Measurements from ENCODE around the gene UGT1A8. TPM values are rescaled to one million over a fixed set of nuclear protein-coding genes. Genes with fewer than 3 reads are reported as not detected.

The UGT1A8 gene
- total and polyA plus RNA-seq, 2 experiments from 2014 or later, result 0.45 TPM; not detected in 1

DNA sequence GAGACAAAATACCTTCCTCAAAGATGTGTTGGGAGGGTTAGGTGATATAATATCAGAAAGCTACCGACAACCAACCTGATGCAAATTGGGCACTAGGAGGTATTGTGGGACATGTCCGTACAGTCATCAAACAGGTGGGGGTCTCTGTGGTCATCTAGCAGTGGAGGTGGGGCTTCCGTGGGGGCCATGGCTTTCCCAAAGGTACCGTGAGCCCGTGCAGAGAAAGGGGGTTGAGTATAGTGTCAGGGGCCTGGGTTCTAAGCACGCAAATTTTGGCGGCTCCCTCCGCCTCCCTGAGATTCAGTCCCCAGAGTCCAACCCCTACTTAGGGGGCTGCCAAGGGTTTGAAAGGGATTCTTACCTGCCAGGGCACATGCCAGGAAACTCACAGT is 204.3 kb downstream of the UGT1A8 start:
- H3K9me3 Mint-ChIP-seq, result peaks cover 3% of the 10 kb centered on the region; the same call in 1 of the 3 replicates
- no peaks in the 10 kb centered on the region for H3K36me3 ChIP-seq (ENCODE audit: insufficient read depth)
- H3K4me3 ChIP-seq, result no peak overlapping the region
- H3K36me3 Mint-ChIP-seq (ENCODE audit: low read depth), result no peaks in the 10 kb centered on the region
- no peak overlapping the region for H3K27ac ChIP-seq (ENCODE audit: low read depth)
- ATAC-seq (no peak), DNase-seq (ENCODE audit: low spot score) (no peak)
- H3K4me3 Mint-ChIP-seq, result no peak overlapping the region
- no peaks in the 10 kb centered on the region for H3K4me1 ChIP-seq (ENCODE audit: insufficient read depth)
- H3F3A ChIP-seq (replicated peaks; ENCODE audit: low read depth), result no peaks in the 10 kb centered on the region
- TF ChIP-seq POLR2AphosphoS5 (IDR thresholded peaks at IDR 0.05; ENCODE audit: low read depth) (no peak), ZNF114 (CRISPR knock-in tag; IDR thresholded peaks at IDR 0.05) (no peak), EZH2phosphoT487 (IDR thresholded peaks at IDR 0.05; ENCODE audit: unreplicated experiment) (no peak), CREB1 (CRISPR knock-in tag; IDR thresholded peaks at IDR 0.05; ENCODE audit: low read depth) (no peak), ZNF331 (CRISPR knock-in tag; IDR thresholded peaks at IDR 0.05; ENCODE audit: low read depth) (no peak), EZH2 (IDR thresholded peaks at IDR 0.05; ENCODE audit: low read depth, unreplicated experiment) (no peak), STAT1 (IDR thresholded peaks at IDR 0.05; ENCODE audit: unreplicated experiment) (no peak), JUNB (IDR thresholded peaks at IDR 0.05; ENCODE audit: unreplicated experiment) (no peak), NANOG (IDR thresholded peaks at IDR 0.05; ENCODE audit: borderline replicate concordance) (no peak)
- TF ChIP-seq, protein P1, sequence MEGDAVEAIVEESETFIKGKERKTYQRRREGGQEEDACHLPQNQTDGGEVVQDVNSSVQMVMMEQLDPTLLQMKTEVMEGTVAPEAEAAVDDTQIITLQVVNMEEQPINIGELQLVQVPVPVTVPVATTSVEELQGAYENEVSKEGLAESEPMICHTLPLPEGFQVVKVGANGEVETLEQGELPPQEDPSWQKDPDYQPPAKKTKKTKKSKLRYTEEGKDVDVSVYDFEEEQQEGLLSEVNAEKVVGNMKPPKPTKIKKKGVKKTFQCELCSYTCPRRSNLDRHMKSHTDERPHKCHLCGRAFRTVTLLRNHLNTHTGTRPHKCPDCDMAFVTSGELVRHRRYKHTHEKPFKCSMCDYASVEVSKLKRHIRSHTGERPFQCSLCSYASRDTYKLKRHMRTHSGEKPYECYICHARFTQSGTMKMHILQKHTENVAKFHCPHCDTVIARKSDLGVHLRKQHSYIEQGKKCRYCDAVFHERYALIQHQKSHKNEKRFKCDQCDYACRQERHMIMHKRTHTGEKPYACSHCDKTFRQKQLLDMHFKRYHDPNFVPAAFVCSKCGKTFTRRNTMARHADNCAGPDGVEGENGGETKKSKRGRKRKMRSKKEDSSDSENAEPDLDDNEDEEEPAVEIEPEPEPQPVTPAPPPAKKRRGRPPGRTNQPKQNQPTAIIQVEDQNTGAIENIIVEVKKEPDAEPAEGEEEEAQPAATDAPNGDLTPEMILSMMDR (conservative IDR thresholded peaks at IDR 0.05; ENCODE audit: low read depth in 2 of 2), result no peak
- TF ChIP-seq, protein P2, sequence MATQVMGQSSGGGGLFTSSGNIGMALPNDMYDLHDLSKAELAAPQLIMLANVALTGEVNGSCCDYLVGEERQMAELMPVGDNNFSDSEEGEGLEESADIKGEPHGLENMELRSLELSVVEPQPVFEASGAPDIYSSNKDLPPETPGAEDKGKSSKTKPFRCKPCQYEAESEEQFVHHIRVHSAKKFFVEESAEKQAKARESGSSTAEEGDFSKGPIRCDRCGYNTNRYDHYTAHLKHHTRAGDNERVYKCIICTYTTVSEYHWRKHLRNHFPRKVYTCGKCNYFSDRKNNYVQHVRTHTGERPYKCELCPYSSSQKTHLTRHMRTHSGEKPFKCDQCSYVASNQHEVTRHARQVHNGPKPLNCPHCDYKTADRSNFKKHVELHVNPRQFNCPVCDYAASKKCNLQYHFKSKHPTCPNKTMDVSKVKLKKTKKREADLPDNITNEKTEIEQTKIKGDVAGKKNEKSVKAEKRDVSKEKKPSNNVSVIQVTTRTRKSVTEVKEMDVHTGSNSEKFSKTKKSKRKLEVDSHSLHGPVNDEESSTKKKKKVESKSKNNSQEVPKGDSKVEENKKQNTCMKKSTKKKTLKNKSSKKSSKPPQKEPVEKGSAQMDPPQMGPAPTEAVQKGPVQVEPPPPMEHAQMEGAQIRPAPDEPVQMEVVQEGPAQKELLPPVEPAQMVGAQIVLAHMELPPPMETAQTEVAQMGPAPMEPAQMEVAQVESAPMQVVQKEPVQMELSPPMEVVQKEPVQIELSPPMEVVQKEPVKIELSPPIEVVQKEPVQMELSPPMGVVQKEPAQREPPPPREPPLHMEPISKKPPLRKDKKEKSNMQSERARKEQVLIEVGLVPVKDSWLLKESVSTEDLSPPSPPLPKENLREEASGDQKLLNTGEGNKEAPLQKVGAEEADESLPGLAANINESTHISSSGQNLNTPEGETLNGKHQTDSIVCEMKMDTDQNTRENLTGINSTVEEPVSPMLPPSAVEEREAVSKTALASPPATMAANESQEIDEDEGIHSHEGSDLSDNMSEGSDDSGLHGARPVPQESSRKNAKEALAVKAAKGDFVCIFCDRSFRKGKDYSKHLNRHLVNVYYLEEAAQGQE (IDR thresholded peaks at IDR 0.05; ENCODE audit: unreplicated experiment), result no peak
- TF ChIP-seq, protein P3, sequence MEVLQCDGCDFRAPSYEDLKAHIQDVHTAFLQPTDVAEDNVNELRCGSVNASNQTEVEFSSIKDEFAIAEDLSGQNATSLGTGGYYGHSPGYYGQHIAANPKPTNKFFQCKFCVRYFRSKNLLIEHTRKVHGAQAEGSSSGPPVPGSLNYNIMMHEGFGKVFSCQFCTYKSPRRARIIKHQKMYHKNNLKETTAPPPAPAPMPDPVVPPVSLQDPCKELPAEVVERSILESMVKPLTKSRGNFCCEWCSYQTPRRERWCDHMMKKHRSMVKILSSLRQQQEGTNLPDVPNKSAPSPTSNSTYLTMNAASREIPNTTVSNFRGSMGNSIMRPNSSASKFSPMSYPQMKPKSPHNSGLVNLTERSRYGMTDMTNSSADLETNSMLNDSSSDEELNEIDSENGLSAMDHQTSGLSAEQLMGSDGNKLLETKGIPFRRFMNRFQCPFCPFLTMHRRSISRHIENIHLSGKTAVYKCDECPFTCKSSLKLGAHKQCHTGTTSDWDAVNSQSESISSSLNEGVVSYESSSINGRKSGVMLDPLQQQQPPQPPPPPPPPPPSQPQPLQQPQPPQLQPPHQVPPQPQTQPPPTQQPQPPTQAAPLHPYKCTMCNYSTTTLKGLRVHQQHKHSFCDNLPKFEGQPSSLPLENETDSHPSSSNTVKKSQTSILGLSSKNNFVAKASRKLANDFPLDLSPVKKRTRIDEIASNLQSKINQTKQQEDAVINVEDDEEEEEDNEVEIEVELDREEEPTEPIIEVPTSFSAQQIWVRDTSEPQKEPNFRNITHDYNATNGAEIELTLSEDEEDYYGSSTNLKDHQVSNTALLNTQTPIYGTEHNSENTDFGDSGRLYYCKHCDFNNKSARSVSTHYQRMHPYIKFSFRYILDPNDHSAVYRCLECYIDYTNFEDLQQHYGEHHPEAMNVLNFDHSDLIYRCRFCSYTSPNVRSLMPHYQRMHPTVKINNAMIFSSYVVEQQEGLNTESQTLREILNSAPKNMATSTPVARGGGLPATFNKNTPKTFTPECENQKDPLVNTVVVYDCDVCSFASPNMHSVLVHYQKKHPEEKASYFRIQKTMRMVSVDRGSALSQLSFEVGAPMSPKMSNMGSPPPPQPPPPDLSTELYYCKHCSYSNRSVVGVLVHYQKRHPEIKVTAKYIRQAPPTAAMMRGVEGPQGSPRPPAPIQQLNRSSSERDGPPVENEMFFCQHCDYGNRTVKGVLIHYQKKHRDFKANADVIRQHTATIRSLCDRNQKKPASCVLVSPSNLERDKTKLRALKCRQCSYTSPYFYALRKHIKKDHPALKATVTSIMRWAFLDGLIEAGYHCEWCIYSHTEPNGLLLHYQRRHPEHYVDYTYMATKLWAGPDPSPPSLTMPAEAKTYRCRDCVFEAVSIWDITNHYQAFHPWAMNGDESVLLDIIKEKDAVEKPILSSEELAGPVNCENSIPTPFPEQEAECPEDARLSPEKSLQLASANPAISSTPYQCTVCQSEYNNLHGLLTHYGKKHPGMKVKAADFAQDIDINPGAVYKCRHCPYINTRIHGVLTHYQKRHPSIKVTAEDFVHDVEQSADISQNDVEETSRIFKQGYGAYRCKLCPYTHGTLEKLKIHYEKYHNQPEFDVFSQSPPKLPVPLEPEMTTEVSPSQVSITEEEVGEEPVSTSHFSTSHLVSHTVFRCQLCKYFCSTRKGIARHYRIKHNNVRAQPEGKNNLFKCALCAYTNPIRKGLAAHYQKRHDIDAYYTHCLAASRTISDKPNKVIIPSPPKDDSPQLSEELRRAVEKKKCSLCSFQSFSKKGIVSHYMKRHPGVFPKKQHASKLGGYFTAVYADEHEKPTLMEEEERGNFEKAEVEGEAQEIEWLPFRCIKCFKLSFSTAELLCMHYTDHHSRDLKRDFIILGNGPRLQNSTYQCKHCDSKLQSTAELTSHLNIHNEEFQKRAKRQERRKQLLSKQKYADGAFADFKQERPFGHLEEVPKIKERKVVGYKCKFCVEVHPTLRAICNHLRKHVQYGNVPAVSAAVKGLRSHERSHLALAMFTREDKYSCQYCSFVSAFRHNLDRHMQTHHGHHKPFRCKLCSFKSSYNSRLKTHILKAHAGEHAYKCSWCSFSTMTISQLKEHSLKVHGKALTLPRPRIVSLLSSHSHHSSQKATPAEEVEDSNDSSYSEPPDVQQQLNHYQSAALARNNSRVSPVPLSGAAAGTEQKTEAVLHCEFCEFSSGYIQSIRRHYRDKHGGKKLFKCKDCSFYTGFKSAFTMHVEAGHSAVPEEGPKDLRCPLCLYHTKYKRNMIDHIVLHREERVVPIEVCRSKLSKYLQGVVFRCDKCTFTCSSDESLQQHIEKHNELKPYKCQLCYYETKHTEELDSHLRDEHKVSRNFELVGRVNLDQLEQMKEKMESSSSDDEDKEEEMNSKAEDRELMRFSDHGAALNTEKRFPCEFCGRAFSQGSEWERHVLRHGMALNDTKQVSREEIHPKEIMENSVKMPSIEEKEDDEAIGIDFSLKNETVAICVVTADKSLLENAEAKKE (CRISPR knock-in tag; IDR thresholded peaks at IDR 0.05), result no peak
- TF ChIP-seq, protein P4, sequence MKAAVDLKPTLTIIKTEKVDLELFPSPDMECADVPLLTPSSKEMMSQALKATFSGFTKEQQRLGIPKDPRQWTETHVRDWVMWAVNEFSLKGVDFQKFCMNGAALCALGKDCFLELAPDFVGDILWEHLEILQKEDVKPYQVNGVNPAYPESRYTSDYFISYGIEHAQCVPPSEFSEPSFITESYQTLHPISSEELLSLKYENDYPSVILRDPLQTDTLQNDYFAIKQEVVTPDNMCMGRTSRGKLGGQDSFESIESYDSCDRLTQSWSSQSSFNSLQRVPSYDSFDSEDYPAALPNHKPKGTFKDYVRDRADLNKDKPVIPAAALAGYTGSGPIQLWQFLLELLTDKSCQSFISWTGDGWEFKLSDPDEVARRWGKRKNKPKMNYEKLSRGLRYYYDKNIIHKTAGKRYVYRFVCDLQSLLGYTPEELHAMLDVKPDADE (IDR thresholded peaks at IDR 0.05), result no peak
- H3K4me2 ChIP-seq, result no peak overlapping the region
- H3K27me3 ChIP-seq (ENCODE audit: insufficient read depth), result no peaks in the 10 kb centered on the region
- H3K4me1 Mint-ChIP-seq, result peaks cover 3% of the 10 kb centered on the region; the same call in 2 of the 3 replicates
- no peaks in the 10 kb centered on the region for H3K9me2 ChIP-seq (ENCODE audit: insufficient read depth)
- no peaks in the 10 kb centered on the region for H3K79me2 ChIP-seq (replicated peaks; ENCODE audit: insufficient read depth)
- H3K27me3 Mint-ChIP-seq (ENCODE audit: insufficient read depth, low read depth, poor library complexity), result peaks cover 15% of the 10 kb centered on the region
- no peak overlapping the region for H3K27ac Mint-ChIP-seq
- no peaks in the 10 kb centered on the region for H4K20me1 ChIP-seq (replicated peaks; ENCODE audit: insufficient read depth)
- no peak overlapping the region for H2AFZ ChIP-seq
